OCI-LY7 (cell line): Measurements from ENCODE around the gene MYCBPAP. TPM values are rescaled to one million over a fixed set of nuclear protein-coding genes. Genes with fewer than 3 reads are reported as not detected.

Experiments used
- BruUV-seq: library from RNA; stranded (reverse); fragments of 400-500 nt; replicated peaks from 2 replicates; lab custom pipeline; 2021; lab: Mats Ljungman, UMichigan
- CTCF ChIA-PET: fragments of 300-600 bp; sonication (Branson Sonifier 250); formaldehyde crosslinking; loops from one replicate; lab custom pipeline; 2022; ENCODE audit warnings: antibody characterized with exemption; ENCODE audit not compliant: unreplicated experiment; lab: Charles Lee
- POLR2A ChIA-PET: fragments of 300-600 bp; sonication (Branson Sonifier 250); formaldehyde crosslinking; loops from one replicate; lab custom pipeline; 2022; ENCODE audit warnings: antibody characterized with exemption; lab: Charles Lee
- DNase-seq: peaks from one replicate; pipeline ENCODE4 v3.0.0-alpha.2; 2015; ENCODE audit warnings: low spot score
- H2AFZ ChIP-seq: fragments of 200-600 bp; sonication (generic), shearing (Covaris generic); 2 replicates; pipeline ENCODE4 v1.6.1; 2014; ENCODE audit warnings: mild to moderate bottlenecking, antibody characterized with exemption, low read length, moderate library complexity
- H3K27ac ChIP-seq: fragments of 200-600 bp; sonication (generic); 2 replicates; pipeline ENCODE4 v1.5.1; 2014; ENCODE audit warnings: mixed run types, low read depth, mild to moderate bottlenecking, moderate library complexity, low read length, inconsistent platforms; ENCODE audit not compliant: poor library complexity, severe bottlenecking
- H3K36me3 ChIP-seq: fragments of 200-600 bp; sonication (generic); 2 replicates; pipeline ENCODE4 v1.6.1; 2014; ENCODE audit warnings: mild to moderate bottlenecking, antibody characterized with exemption, low read length, moderate library complexity, mixed read lengths; ENCODE audit not compliant: insufficient read depth
- H3K4me1 ChIP-seq: fragments of 200-600 bp; sonication (generic); 2 replicates; pipeline ENCODE4 v1.5.1; 2014; ENCODE audit warnings: mild to moderate bottlenecking, low read length; ENCODE audit not compliant: insufficient read depth, poor library complexity, severe bottlenecking
- H3K4me2 ChIP-seq: fragments of 200-600 bp; sonication (generic); 2 replicates; pipeline ENCODE4 v1.6.1; 2014; ENCODE audit warnings: mild to moderate bottlenecking, low read length
- H3K4me3 ChIP-seq: fragments of 200-600 bp; sonication (generic); 2 replicates; pipeline ENCODE4 v1.5.1; 2014; ENCODE audit warnings: mild to moderate bottlenecking, low read depth, low read length; ENCODE audit not compliant: poor library complexity, severe bottlenecking
- H3K79me2 ChIP-seq: fragments of 200-600 bp; sonication (generic); 2 replicates; pipeline ENCODE4 v1.6.1; 2016; ENCODE audit warnings: low read depth, mild to moderate bottlenecking, low read length, moderate library complexity, mixed read lengths; ENCODE audit not compliant: insufficient read depth
- H3K9me2 ChIP-seq: fragments of 200-600 bp; sonication (generic); 2 replicates; pipeline ENCODE4 v1.6.1; 2016; ENCODE audit warnings: mild to moderate bottlenecking, low read length, mixed read lengths; ENCODE audit not compliant: insufficient read depth
- H3K9me3 ChIP-seq: fragments of 200-600 bp; sonication (generic); 2 replicates; pipeline ENCODE4 v1.6.1; 2014; ENCODE audit warnings: mild to moderate bottlenecking, mixed run types, low read length, mixed read lengths
- H4K20me1 ChIP-seq: fragments of 200-600 bp; sonication (generic); 2 replicates; pipeline ENCODE4 v1.6.1; 2014; ENCODE audit warnings: mild to moderate bottlenecking, antibody characterized with exemption, low read length, moderate library complexity, mixed read lengths; ENCODE audit not compliant: insufficient read depth
- EZH2phosphoT487 ChIP-seq: fragments of 200-600 bp; sonication (generic); IDR thresholded peaks from 2 replicates; pipeline ENCODE4 v1.6.1; 2018; ENCODE audit warnings: low read depth, borderline replicate concordance, mild to moderate bottlenecking, mixed run types, antibody characterized with exemption, low read length, moderate library complexity, mixed read lengths
- intact Hi-C: fragments of 100-400 bp; cut with micrococcal nuclease; formaldehyde crosslinking; loops from one replicate; pipeline ENCODE4 v1.10.0; 2022; ENCODE audit not compliant: unreplicated experiment
- total RNA-seq, 2 experiments: library from RNA; depleted of rRNA in 1 of 2; stranded (reverse); fragments of >200 nt in 1 of 2; shearing (Covaris generic) in 1 of 2; gene quantifications; 2 replicates each; pipeline ENCODE4 v1.2.3, GENCODE V29; 2014 to 2022
- TF ChIP-seq, protein P1 (sequence below): fragments of 200-600 bp; sonication (generic); conservative IDR thresholded peaks from 2 replicates; pipeline ENCODE4 v1.5.1; 2014; ENCODE audit warnings: mild to moderate bottlenecking, antibody characterized with exemption, low read length, moderate library complexity, mixed read lengths

MYCBPAP gene
- total RNA-seq, 2 experiments from 2014 or later = 5.0 to 6.8 TPM

GRCh38 chr17:50580646-50581045, 72.4 kb downstream of the MYCBPAP start:
- POLR2A ChIA-PET = no interaction called here
- Histone ChIP-seq H3K9me3 (no peaks in the 10 kb centered on the region), H3K27ac (no peak overlapping the region), H4K20me1 (no peaks in the 10 kb centered on the region), H3K4me3 (no peak overlapping the region), H2AFZ (no peak overlapping the region), H3K4me2 (no peak overlapping the region), H3K4me1 (no peaks in the 10 kb centered on the region), H3K36me3 (no peaks in the 10 kb centered on the region), H3K9me2 (no peaks in the 10 kb centered on the region), H3K79me2 (no peaks in the 10 kb centered on the region)
- no TSS peak for BruUV-seq
- CTCF ChIA-PET = no interaction called here
- intact Hi-C loops = no loop called here
- no peak for DNase-seq
- no peak for TF ChIP-seq EZH2phosphoT487
- TF ChIP-seq, protein P1, sequence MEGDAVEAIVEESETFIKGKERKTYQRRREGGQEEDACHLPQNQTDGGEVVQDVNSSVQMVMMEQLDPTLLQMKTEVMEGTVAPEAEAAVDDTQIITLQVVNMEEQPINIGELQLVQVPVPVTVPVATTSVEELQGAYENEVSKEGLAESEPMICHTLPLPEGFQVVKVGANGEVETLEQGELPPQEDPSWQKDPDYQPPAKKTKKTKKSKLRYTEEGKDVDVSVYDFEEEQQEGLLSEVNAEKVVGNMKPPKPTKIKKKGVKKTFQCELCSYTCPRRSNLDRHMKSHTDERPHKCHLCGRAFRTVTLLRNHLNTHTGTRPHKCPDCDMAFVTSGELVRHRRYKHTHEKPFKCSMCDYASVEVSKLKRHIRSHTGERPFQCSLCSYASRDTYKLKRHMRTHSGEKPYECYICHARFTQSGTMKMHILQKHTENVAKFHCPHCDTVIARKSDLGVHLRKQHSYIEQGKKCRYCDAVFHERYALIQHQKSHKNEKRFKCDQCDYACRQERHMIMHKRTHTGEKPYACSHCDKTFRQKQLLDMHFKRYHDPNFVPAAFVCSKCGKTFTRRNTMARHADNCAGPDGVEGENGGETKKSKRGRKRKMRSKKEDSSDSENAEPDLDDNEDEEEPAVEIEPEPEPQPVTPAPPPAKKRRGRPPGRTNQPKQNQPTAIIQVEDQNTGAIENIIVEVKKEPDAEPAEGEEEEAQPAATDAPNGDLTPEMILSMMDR = no peak

Other genes starting within 250 kb of the MYCBPAP start
- gene TMEM92, start 234.0 kb upstream of the MYCBPAP start, total RNA-seq (2014; rRNA removed; shearing (Covaris generic)) = not detected in 2 replicates
- gene TMEM92, start 234.0 kb upstream of the MYCBPAP start, total RNA-seq (2022) = not detected in 2 replicates
- gene XYLT2, start 162.3 kb upstream of the MYCBPAP start, total RNA-seq (2014; rRNA removed; shearing (Covaris generic)) = 22.4 and 22.5 TPM in 2 replicates
- gene XYLT2, start 162.3 kb upstream of the MYCBPAP start, total RNA-seq (2022) = 20.9 and 25.5 TPM in 2 replicates
- 80.2 and 85.1 TPM in 2 replicates for gene MRPL27, start 135.3 kb upstream of the MYCBPAP start, total RNA-seq (2014; rRNA removed; shearing (Covaris generic))
- 63.9 and 68.8 TPM in 2 replicates for gene MRPL27, start 135.3 kb upstream of the MYCBPAP start, total RNA-seq (2022)
- 25.2 and 34.0 TPM in 2 replicates for gene EME1, start 135.2 kb upstream of the MYCBPAP start, total RNA-seq (2014; rRNA removed; shearing (Covaris generic))
- gene EME1, start 135.2 kb upstream of the MYCBPAP start, total RNA-seq (2022) = 34.2 and 38.2 TPM in 2 replicates
- gene LRRC59, start 110.9 kb upstream of the MYCBPAP start, total RNA-seq (2014; rRNA removed; shearing (Covaris generic)) = 81.9 and 87.4 TPM in 2 replicates
- 111 and 125 TPM in 2 replicates for gene LRRC59, start 110.9 kb upstream of the MYCBPAP start, total RNA-seq (2022)
- gene ACSF2, start 82.2 kb upstream of the MYCBPAP start, total RNA-seq (2014; rRNA removed; shearing (Covaris generic)) = 38.6 and 48.1 TPM in 2 replicates
- gene ACSF2, start 82.2 kb upstream of the MYCBPAP start, total RNA-seq (2022) = 42.7 and 48.2 TPM in 2 replicates
- gene CHAD, start 39.6 kb upstream of the MYCBPAP start, total RNA-seq (2014; rRNA removed; shearing (Covaris generic)) = not detected in 2 replicates
- not detected in 2 replicates for gene CHAD, start 39.6 kb upstream of the MYCBPAP start, total RNA-seq (2022)
- 22.6 and 25.0 TPM in 2 replicates for gene RSAD1, start 29.6 kb upstream of the MYCBPAP start, total RNA-seq (2014; rRNA removed; shearing (Covaris generic))
- gene RSAD1, start 29.6 kb upstream of the MYCBPAP start, total RNA-seq (2022) = 27.9 and 28.1 TPM in 2 replicates
- gene EPN3, start 24.3 kb downstream of the MYCBPAP start, total RNA-seq (2014; rRNA removed; shearing (Covaris generic)) = 0.28 TPM in 1 of 2 replicates, not detected in the other
- 0.11 TPM in 1 of 2 replicates, not detected in the other for gene EPN3, start 24.3 kb downstream of the MYCBPAP start, total RNA-seq (2022)
- 4.5 and 8.3 TPM in 2 replicates for gene SPATA20, start 38.7 kb downstream of the MYCBPAP start, total RNA-seq (2014; rRNA removed; shearing (Covaris generic))
- 7.9 and 11.5 TPM in 2 replicates for gene SPATA20, start 38.7 kb downstream of the MYCBPAP start, total RNA-seq (2022)
- gene CACNA1G, start 52.3 kb downstream of the MYCBPAP start, total RNA-seq (2014; rRNA removed; shearing (Covaris generic)) = not detected in 2 replicates
- gene CACNA1G, start 52.3 kb downstream of the MYCBPAP start, total RNA-seq (2022) = not detected in 2 replicates
- not detected in 2 replicates for gene ABCC3, start 126.4 kb downstream of the MYCBPAP start, total RNA-seq (2014; rRNA removed; shearing (Covaris generic))
- gene ABCC3, start 126.4 kb downstream of the MYCBPAP start, total RNA-seq (2022) = not detected in 2 replicates
- gene ANKRD40, start 199.5 kb downstream of the MYCBPAP start, total RNA-seq (2014; rRNA removed; shearing (Covaris generic)) = 25.7 and 27.7 TPM in 2 replicates
- 47.9 and 50.4 TPM in 2 replicates for gene ANKRD40, start 199.5 kb downstream of the MYCBPAP start, total RNA-seq (2022)
- 109 and 190 TPM in 2 replicates for gene LUC7L3, start 211.2 kb downstream of the MYCBPAP start, total RNA-seq (2014; rRNA removed; shearing (Covaris generic))
- 190 and 206 TPM in 2 replicates for gene LUC7L3, start 211.2 kb downstream of the MYCBPAP start, total RNA-seq (2022)